HepG2 (cell line): ENCODE measurements around the gene ZNF394. TPM values are rescaled to one million over a fixed set of nuclear protein-coding genes. Genes with fewer than 3 reads are reported as not detected.

Experiments used
- CENPT ChIP-seq: sonication (generic); formaldehyde crosslinking; IDR thresholded peaks from 2 replicates; pipeline ENCODE4 v1.8.0; 2022; ENCODE audit warnings: low read depth, mild to moderate bottlenecking, moderate library complexity, missing genetic modification reagents
- HINFP ChIP-seq: sonication (generic); formaldehyde crosslinking; IDR thresholded peaks from 2 replicates; pipeline ENCODE4 v1.4.0; 2020; ENCODE audit warnings: low read depth, mild to moderate bottlenecking, missing genetic modification reagents
- HOMEZ ChIP-seq: IDR thresholded peaks from 2 replicates; pipeline ENCODE4 v1.6.1; 2016; ENCODE audit warnings: low read depth
- NFAT5 ChIP-seq: sonication (generic); formaldehyde crosslinking; IDR thresholded peaks from 2 replicates; pipeline ENCODE4 v1.4.0; 2020; ENCODE audit warnings: missing genetic modification reagents
- PATZ1 ChIP-seq: sonication (generic); formaldehyde crosslinking; IDR thresholded peaks from 2 replicates; pipeline ENCODE4 v1.4.0; 2020; ENCODE audit warnings: missing genetic modification reagents
- PTBP1 ChIP-seq: fragments of 200-400 bp; formaldehyde crosslinking; IDR thresholded peaks from 2 replicates; pipeline ENCODE4 v1.6.1; 2018; ENCODE audit warnings: low read length, low read depth; ENCODE audit not compliant: poor library complexity, severe bottlenecking
- REXO4 ChIP-seq: sonication (generic); formaldehyde crosslinking; IDR thresholded peaks from 2 replicates; pipeline ENCODE4 v1.8.0; 2022; ENCODE audit warnings: missing genetic modification reagents, mild to moderate bottlenecking, borderline replicate concordance
- SIN3B ChIP-seq: fragments of 150-350 bp; IDR thresholded peaks from 2 replicates; pipeline ENCODE4 v1.6.1; 2014; ENCODE audit warnings: low read length
- SMARCC2 ChIP-seq: fragments of 450-650 bp; IDR thresholded peaks from 2 replicates; pipeline ENCODE4 v1.6.1; 2017; ENCODE audit warnings: antibody characterized with exemption, mild to moderate bottlenecking
- SOX6 ChIP-seq, 2 experiments: fragments of 450-650 bp in 1 of 2; sonication (generic) in 1 of 2; formaldehyde crosslinking in 1 of 2; IDR thresholded peaks; 2 replicates each; pipeline versions ENCODE4 v1.4.0 to v1.6.1; 2017 to 2020; ENCODE audit warnings: antibody characterized with exemption in 1 of 2, mild to moderate bottlenecking in 1 of 2, missing genetic modification reagents in 1 of 2
- TRIM22 ChIP-seq: fragments of 450-650 bp; IDR thresholded peaks from 2 replicates; pipeline ENCODE4 v1.6.1; 2017
- ZNF33B ChIP-seq: sonication (generic); formaldehyde crosslinking; IDR thresholded peaks from 2 replicates; pipeline ENCODE4 v1.5.1; 2020; ENCODE audit warnings: mild to moderate bottlenecking, missing genetic modification reagents
- ZNF362 ChIP-seq: sonication (generic); formaldehyde crosslinking; IDR thresholded peaks from 2 replicates; pipeline ENCODE4 v1.4.0; 2020; ENCODE audit warnings: missing genetic modification reagents, mild to moderate bottlenecking, borderline replicate concordance
- ZNF841 ChIP-seq: sonication (generic); formaldehyde crosslinking; IDR thresholded peaks from 2 replicates; pipeline ENCODE4 v1.8.1; 2023; ENCODE audit warnings: missing genetic modification reagents, borderline replicate concordance
- polyA plus RNA-seq, 8 experiments: library from polyadenylated mRNA; depleted of rRNA in 3 of 8; stranded (reverse) in 7 of 8; unstranded in 1 of 8; fragments of >200 nt; fragmentation: Illumina TruSeq in 4 of 8; extraction: Trizol in 4 of 8; gene quantifications; 2 replicates each; pipeline versions ENCODE4 v1.2.1 to v1.2.3, GENCODE V29; 2011 to 2016; ENCODE audit warnings: low read depth in 4 of 8, missing spikeins in 1 of 8, mixed read lengths in 1 of 8; ENCODE audit not compliant: insufficient read depth in 1 of 8
- total RNA-seq, 5 experiments: library from RNA; depleted of rRNA; stranded (reverse); fragments of >200 nt; fragmentation: Illumina TruSeq; extraction: Trizol; gene quantifications; 2 replicates each; pipeline ENCODE4 v1.2.3, GENCODE V29; 2016; ENCODE audit warnings: low read depth in 1 of 5

ZNF394 gene
- total and polyA plus RNA-seq, 2 of the 13 experiments (the other 11 are each of a cell fraction or from before 2014, with no cell fraction given) = 7.8 to 19.6 TPM

- peak; percentile 60; the same call in 1 of the 2 replicates for TF ChIP-seq NFAT5 (CRISPR knock-in tag)
- no peak for TF ChIP-seq REXO4 (CRISPR knock-in tag)
- no peak; the same call in 1 of the 2 replicates for TF ChIP-seq SIN3B
- no peak for TF ChIP-seq HOMEZ
- no peak for TF ChIP-seq TRIM22
- no peak for TF ChIP-seq ZNF33B
- TF ChIP-seq ZNF362 (CRISPR knock-in tag) = 0 out of 2 replicates have a peak, but pooled peaks have one; percentile 46
- TF ChIP-seq HINFP = peak; percentile 67; the same call in 1 of the 2 replicates
- TF ChIP-seq SOX6 (IDR thresholded peaks at IDR 0.05) = no peak
- TF ChIP-seq SOX6 (CRISPR knock-in tag; IDR thresholded peaks at IDR 0.05) = peak; percentile 23
- TF ChIP-seq CENPT (CRISPR knock-in tag) = no peak
- TF ChIP-seq SMARCC2 = no peak
- TF ChIP-seq PATZ1 (CRISPR knock-in tag) = peak; percentile 35; the same call in 1 of the 2 replicates
- TF ChIP-seq ZNF841 (CRISPR knock-in tag) = no peak
- no peak for TF ChIP-seq PTBP1
These were observed 27.3 kb downstream of the ZNF394 start, which contains the start of gene ZNF789 (continued) for GRCh38 chr7:99472561-99473314.
